Activated T-cell treated with anti-CD3 and anti-CD28 coated beads, Interleukin-2, amount 50 U/mL, for 4 hours (primary cell): ENCODE results near the gene CCAR1. TPM values are rescaled to one million over a fixed set of nuclear protein-coding genes. Genes with fewer than 3 reads are reported as not detected.
"Not testable (repeated sequence)": the region's sequence is repeated elsewhere in the genome, so short reads cannot be mapped to it uniquely, and the experiment has no call there.

Experiments used
- ATAC-seq, 2 donors: fragments of 200-7000 bp; cut with Tn5 transposase; one replicate each; pipeline ENCODE4 v1.10.0; 2021
- DNase-seq: peaks from one replicate; pipeline ENCODE4 v3.0.0-alpha.2; 2020
- H3K27me3 Mint-ChIP-seq: one replicate; pipeline ENCODE4 v1.8.0; 2021; ENCODE audit warnings: low read depth, mixed read lengths
- H3K36me3 Mint-ChIP-seq: one replicate; pipeline ENCODE4 v1.8.0; 2022; ENCODE audit warnings: mixed read lengths; ENCODE audit not compliant: insufficient read depth
- H3K4me1 Mint-ChIP-seq: one replicate; pipeline ENCODE4 v1.8.0; 2021; ENCODE audit warnings: low read depth, mixed read lengths
- H3K4me3 Mint-ChIP-seq: one replicate; pipeline ENCODE4 v1.8.0; 2021; ENCODE audit warnings: mild to moderate bottlenecking, moderate library complexity, mixed read lengths
- H3K9me3 Mint-ChIP-seq: one replicate; pipeline ENCODE4 v1.8.0; 2021; ENCODE audit warnings: mixed read lengths
- total RNA-seq, 3 donors: library from RNA; stranded (reverse); gene quantifications; one replicate each; pipeline ENCODE4 v1.2.1, GENCODE V29; 2021

CCAR1 gene, protein sequence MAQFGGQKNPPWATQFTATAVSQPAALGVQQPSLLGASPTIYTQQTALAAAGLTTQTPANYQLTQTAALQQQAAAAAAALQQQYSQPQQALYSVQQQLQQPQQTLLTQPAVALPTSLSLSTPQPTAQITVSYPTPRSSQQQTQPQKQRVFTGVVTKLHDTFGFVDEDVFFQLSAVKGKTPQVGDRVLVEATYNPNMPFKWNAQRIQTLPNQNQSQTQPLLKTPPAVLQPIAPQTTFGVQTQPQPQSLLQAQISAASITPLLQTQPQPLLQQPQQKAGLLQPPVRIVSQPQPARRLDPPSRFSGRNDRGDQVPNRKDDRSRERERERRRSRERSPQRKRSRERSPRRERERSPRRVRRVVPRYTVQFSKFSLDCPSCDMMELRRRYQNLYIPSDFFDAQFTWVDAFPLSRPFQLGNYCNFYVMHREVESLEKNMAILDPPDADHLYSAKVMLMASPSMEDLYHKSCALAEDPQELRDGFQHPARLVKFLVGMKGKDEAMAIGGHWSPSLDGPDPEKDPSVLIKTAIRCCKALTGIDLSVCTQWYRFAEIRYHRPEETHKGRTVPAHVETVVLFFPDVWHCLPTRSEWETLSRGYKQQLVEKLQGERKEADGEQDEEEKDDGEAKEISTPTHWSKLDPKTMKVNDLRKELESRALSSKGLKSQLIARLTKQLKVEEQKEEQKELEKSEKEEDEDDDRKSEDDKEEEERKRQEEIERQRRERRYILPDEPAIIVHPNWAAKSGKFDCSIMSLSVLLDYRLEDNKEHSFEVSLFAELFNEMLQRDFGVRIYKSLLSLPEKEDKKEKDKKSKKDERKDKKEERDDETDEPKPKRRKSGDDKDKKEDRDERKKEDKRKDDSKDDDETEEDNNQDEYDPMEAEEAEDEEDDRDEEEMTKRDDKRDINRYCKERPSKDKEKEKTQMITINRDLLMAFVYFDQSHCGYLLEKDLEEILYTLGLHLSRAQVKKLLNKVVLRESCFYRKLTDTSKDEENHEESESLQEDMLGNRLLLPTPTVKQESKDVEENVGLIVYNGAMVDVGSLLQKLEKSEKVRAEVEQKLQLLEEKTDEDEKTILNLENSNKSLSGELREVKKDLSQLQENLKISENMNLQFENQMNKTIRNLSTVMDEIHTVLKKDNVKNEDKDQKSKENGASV
- total RNA-seq: 100 to 1,000 TPM; 105 to 120 (median 114) TPM

DNA sequence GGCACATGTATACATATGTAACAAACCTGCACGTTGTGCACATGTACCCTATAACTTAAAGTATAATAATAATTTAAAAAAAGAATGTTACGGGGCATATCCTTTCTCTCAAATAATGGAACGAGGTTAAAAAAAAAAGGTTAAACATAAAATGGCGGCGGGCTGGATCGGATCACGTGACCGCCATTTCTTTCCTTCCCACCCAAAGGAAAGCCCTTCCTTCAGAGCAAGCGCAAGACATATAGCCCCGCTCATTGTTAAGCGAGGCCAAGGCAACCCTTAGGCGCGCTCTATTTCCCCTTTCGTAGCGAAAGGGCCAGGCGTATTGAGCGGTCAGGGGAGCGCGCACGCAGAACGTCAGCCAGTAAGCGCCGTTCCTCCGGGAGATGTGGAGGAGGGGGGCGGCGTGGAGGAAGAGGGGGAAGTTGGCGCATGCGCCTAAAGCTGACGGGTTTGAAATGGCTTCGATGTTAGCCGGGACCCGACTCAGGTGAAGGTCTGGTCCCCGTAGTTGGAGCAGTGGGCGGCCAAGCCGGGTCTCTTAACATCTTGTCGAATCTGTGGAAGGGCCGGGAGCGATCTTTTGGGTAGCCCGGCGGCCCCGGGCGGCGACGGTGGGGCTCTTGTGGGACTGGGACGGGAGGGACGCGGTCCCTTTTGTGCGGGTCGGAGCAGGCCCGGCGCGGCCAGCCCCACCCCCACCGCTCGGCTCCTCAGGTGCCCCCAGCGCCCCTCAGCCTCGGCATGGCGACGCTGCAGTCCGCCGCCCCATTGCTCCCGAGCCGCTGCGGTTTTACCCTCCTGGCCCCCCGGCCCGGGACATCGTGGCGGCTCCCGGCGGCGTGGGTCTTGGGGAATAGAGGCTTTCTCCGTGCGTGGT, at the start of gene CCAR1:
Gene CCAR1, plus strand, starts transcription at position 447 of the 880 bp plus-strand sequence. CDS start 1,266 bp downstream, outside the sequence.
- H3K4me1 Mint-ChIP-seq: peaks cover 11% of the 10 kb centered on the region
- peak; percentile 99 for ATAC-seq
- H3K36me3 Mint-ChIP-seq: peaks cover 8% of the 10 kb centered on the region
- H3K4me3 Mint-ChIP-seq: peak within 1 kb of the TSS; percentile 98
- H3K9me3 Mint-ChIP-seq: no peaks in the 10 kb centered on the region
- peak; percentile 96 for DNase-seq
- no peaks in the 10 kb centered on the region for H3K27me3 Mint-ChIP-seq

DNA sequence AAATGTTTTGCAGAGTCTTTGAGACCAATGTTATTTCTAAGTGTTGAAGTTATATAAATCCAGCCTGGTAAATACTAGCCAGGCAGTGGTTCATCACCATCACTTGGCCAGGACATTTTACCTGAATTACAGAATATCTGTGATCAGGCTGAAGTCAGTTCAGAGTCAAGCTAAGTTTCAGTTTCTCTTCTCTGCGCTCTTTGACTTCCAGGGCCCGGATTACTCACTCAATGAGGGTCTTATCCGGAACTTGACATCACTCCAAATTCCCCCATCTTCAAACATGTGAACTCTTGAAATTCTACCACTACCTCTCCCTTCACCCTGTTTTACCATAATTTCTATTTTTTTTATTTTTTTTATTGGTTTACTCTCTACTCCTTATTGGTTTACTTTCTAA, 36.6 kb upstream of the CCAR1 start:
- no peaks in the 10 kb centered on the region for H3K27me3 Mint-ChIP-seq
- peak overlapping the region; percentile 49 for H3K4me3 Mint-ChIP-seq
- H3K4me1 Mint-ChIP-seq: peaks cover 2% of the 10 kb centered on the region
- DNase-seq: no peak
- H3K36me3 Mint-ChIP-seq: peaks cover 27% of the 10 kb centered on the region
- no peaks in the 10 kb centered on the region for H3K9me3 Mint-ChIP-seq
- ATAC-seq: peak in 1 of 2 donors; percentile 54

GRCh38 chr10:68696018-68696417, 25.0 kb upstream of the CCAR1 start:
- Mint-ChIP-seq H3K27me3 (no peaks in the 10 kb centered on the region), H3K4me3 (no peak overlapping the region), H3K36me3 (peaks cover 6% of the 10 kb centered on the region), H3K4me1 (no peaks in the 10 kb centered on the region), H3K9me3 (no peaks in the 10 kb centered on the region)
- DNase-seq (no peak), ATAC-seq (no peak)

DNA sequence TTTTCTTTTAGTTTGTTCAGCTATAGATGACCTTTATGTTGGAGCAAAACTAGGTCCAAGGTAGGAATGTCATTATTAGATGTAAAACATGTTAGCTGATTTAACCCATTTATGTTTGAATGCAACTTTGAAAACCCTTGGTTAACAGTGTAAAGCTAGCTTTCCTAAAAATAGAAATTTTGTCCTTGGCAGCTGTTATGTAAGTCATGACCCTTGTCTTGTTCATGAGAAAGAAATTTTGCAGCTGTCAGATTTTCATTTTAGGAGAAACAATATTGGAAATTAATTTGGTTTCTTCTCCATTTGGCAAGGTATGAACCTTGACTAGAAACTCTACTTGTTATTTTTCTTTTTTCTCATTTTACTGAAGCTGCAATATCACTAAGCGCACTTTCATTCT, 23.9 kb upstream of the CCAR1 start:
- Mint-ChIP-seq H3K4me3 (no peak overlapping the region), H3K9me3 (no peaks in the 10 kb centered on the region), H3K4me1 (no peaks in the 10 kb centered on the region), H3K27me3 (no peaks in the 10 kb centered on the region), H3K36me3 (no peaks in the 10 kb centered on the region)
- ATAC-seq: no peak
- no peak for DNase-seq

DNA sequence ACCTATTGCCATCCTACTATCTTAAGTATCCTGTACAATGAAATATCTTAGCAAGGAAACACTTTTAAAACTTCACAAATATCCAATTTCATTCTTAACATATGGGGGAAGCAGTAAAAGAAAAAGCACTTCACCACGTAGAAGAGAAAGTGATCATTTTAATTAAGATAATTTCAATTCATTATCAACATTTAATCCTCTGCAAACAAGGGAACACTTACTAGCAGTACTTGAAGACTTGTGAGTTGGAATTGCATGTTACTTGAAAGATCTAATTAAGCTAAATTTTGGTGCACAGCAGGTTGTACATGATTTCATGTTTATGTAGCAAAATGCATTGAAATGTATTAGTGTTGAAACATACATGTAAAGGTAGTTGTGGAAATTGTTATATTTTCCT, 20.8 kb upstream of the CCAR1 start:
- ATAC-seq: no peak
- no peak overlapping the region for H3K4me3 Mint-ChIP-seq
- no peaks in the 10 kb centered on the region for H3K4me1 Mint-ChIP-seq
- H3K27me3 Mint-ChIP-seq: no peaks in the 10 kb centered on the region
- no peaks in the 10 kb centered on the region for H3K36me3 Mint-ChIP-seq
- no peaks in the 10 kb centered on the region for H3K9me3 Mint-ChIP-seq
- no peak for DNase-seq

- ATAC-seq: no peak
- no peaks in the 10 kb centered on the region for H3K27me3 Mint-ChIP-seq
- DNase-seq: no peak
- H3K9me3 Mint-ChIP-seq: no peaks in the 10 kb centered on the region
- H3K36me3 Mint-ChIP-seq: no peaks in the 10 kb centered on the region
- H3K4me3 Mint-ChIP-seq: no peak overlapping the region
- no peaks in the 10 kb centered on the region for H3K4me1 Mint-ChIP-seq
Measured at GRCh38 chr10:68705548-68705947, 15.5 kb upstream of the CCAR1 start.

GRCh38 chr10:68708987-68709386, 12.1 kb upstream of the CCAR1 start:
- H3K4me3 Mint-ChIP-seq: not testable (repeated sequence)

GRCh38 chr10:68713065-68713464, 8.0 kb upstream of the CCAR1 start:
- DNase-seq, H3K4me3 Mint-ChIP-seq, H3K9me3 Mint-ChIP-seq, H3K4me1 Mint-ChIP-seq, H3K27me3 Mint-ChIP-seq, ATAC-seq, H3K36me3 Mint-ChIP-seq: not testable (repeated sequence)

More at GRCh38 chr10:68708987-68709386, 12.1 kb upstream of the CCAR1 start:
- DNase-seq, H3K4me1 Mint-ChIP-seq, H3K36me3 Mint-ChIP-seq, H3K9me3 Mint-ChIP-seq, ATAC-seq, H3K27me3 Mint-ChIP-seq: not testable (repeated sequence)

GRCh38 chr10:68717435-68717834, 3.6 kb upstream of the CCAR1 start:
- peaks cover 5% of the 10 kb centered on the region for H3K36me3 Mint-ChIP-seq
- DNase-seq (no peak), ATAC-seq (no peak)

DNA sequence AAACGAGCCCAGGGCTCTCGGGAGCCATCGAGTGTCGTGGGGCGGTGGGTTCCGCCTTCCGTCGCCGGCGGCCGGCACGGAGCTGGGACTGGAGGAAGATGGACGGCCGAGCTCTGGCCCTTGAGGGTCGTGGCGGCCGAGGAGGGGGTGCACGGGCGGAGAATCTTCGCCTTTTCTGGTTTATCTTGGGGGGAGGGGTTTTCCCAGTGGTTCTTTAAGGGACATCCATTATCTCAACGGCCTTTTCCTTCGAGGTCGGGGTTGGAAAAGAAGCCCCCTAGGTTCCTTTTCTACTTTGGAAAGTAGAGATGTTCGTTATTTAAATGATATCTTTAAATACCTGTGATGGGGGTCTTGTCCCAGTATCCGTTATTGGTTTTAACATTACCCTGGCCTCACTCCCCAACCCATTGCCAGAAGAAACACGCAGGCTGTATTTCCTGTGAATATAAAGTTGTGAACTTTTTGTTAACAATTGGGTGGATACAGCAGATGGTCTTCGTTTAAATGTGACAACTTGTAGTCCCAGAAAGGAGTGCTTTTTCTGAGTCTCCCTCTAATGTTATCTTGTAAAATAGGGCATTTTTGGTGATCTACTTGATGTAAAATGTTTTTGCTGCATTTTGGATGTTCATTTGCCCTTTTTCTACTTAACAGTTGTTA, 765 bp downstream of the CCAR1 start:
- Mint-ChIP-seq H3K9me3 (no peaks in the 10 kb centered on the region), H3K4me1 (peaks cover 11% of the 10 kb centered on the region), H3K36me3 (peaks cover 11% of the 10 kb centered on the region), H3K4me3 (peak overlapping the region; percentile 98), H3K27me3 (no peaks in the 10 kb centered on the region)
- no peak for DNase-seq
- ATAC-seq: no peak

More at GRCh38 chr10:68717435-68717834, 3.6 kb upstream of the CCAR1 start:
- peaks cover 7% of the 10 kb centered on the region for H3K4me1 Mint-ChIP-seq
- H3K4me3 Mint-ChIP-seq: no peak overlapping the region
- no peaks in the 10 kb centered on the region for H3K9me3 Mint-ChIP-seq
- H3K27me3 Mint-ChIP-seq: no peaks in the 10 kb centered on the region

DNA sequence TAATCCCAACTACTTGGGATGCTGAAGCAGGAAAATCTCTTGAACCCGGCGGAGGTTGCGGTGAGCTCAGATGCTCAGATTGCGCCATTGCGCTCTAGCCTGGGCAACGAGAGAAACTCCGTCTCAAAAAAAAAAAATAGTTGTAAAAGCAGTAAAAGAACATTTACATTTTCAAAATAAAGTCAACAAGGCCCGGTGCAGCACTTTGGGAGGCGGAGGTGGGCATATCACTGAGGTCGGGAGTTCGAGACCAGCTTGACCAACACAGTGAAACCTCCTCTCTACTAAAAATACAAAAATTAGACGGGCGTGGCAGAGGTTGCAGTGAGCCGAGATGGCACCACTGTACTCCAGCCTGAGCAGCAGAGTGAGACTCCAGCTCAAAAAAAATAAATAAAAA, 4.0 kb downstream of the CCAR1 start:
- Mint-ChIP-seq H3K27me3 (no peaks in the 10 kb centered on the region), H3K9me3 (no peaks in the 10 kb centered on the region), H3K4me3 (no peak overlapping the region), H3K36me3 (peaks cover 21% of the 10 kb centered on the region), H3K4me1 (peaks cover 15% of the 10 kb centered on the region)
- ATAC-seq (no peak), DNase-seq (no peak)

- DNase-seq (no peak), ATAC-seq (no peak)
- Mint-ChIP-seq H3K4me3 (no peak overlapping the region), H3K27me3 (no peaks in the 10 kb centered on the region), H3K36me3 (peaks cover 26% of the 10 kb centered on the region), H3K9me3 (no peaks in the 10 kb centered on the region), H3K4me1 (peaks cover 14% of the 10 kb centered on the region)
Measured at GRCh38 chr10:68727146-68727545, 6.1 kb downstream of the CCAR1 start.

- no peaks in the 10 kb centered on the region for H3K9me3 Mint-ChIP-seq
- H3K36me3 Mint-ChIP-seq: peaks cover 36% of the 10 kb centered on the region
- no peaks in the 10 kb centered on the region for H3K27me3 Mint-ChIP-seq
- ATAC-seq (no peak), DNase-seq (no peak)
- peaks cover 10% of the 10 kb centered on the region for H3K4me1 Mint-ChIP-seq
- H3K4me3 Mint-ChIP-seq: no peak overlapping the region
Measured at GRCh38 chr10:68732651-68733050, 11.6 kb downstream of the CCAR1 start.
